Endothelial cell of umbilical vein (primary cell): ENCODE data around the gene POLR2H.

ENCODE experiments used
- EZH2 ChIP-seq: IDR thresholded peaks from 2 replicates; pipeline ENCODE4 v1.6.1; 2012; ENCODE audit warnings: borderline replicate concordance, low read depth, mild to moderate bottlenecking, moderate library complexity, low read length, inconsistent platforms; ENCODE audit not compliant: severe bottlenecking
- FOS ChIP-seq: IDR thresholded peaks from 2 replicates; pipeline ENCODE4 v1.6.1; 2011; ENCODE audit warnings: mild to moderate bottlenecking, low read length, moderate library complexity, borderline replicate concordance; ENCODE audit not compliant: insufficient read depth
- JUN ChIP-seq: IDR thresholded peaks from 2 replicates; pipeline ENCODE4 v1.6.1; 2011; ENCODE audit warnings: borderline replicate concordance, low read depth; ENCODE audit not compliant: insufficient read length, insufficient read depth
- MYC ChIP-seq: IDR thresholded peaks from one replicate; pipeline ENCODE4 v1.6.1; 2011; ENCODE audit warnings: mild to moderate bottlenecking, low read depth, low read length
- POLR2A ChIP-seq: IDR thresholded peaks from 2 replicates; pipeline ENCODE4 v1.6.1; 2012; ENCODE audit warnings: low read depth, mild to moderate bottlenecking, control low read depth, low read length
- POLR2AphosphoS5 ChIP-seq: IDR thresholded peaks from 2 replicates; pipeline ENCODE4 v1.6.1; 2012; ENCODE audit warnings: low read depth, mild to moderate bottlenecking, control low read depth, low read length, moderate library complexity; ENCODE audit not compliant: insufficient read depth
- TF ChIP-seq, protein P1 (sequence below), 2 donors: IDR thresholded peaks; 1 replicate in 1 of 2; 2 replicates in 1 of 2; pipeline ENCODE4 v1.5.1; 2011; ENCODE audit warnings: low read length in 2 of 2, mild to moderate bottlenecking in 2 of 2, moderate library complexity in 2 of 2, control low read depth in 1 of 2, inconsistent platforms in 1 of 2, low read depth in 1 of 2; ENCODE audit not compliant: insufficient read depth in 1 of 2; ENCODE audit errors: extremely low read depth in 1 of 2
- TF ChIP-seq, protein P2 (sequence below): IDR thresholded peaks from 2 replicates; pipeline ENCODE4 v1.6.1; 2011; ENCODE audit not compliant: insufficient read depth, insufficient read length

GRCh38 chr3:184377374-184377773 is 15.9 kb downstream of the POLR2H start:
- TF ChIP-seq, protein P1, sequence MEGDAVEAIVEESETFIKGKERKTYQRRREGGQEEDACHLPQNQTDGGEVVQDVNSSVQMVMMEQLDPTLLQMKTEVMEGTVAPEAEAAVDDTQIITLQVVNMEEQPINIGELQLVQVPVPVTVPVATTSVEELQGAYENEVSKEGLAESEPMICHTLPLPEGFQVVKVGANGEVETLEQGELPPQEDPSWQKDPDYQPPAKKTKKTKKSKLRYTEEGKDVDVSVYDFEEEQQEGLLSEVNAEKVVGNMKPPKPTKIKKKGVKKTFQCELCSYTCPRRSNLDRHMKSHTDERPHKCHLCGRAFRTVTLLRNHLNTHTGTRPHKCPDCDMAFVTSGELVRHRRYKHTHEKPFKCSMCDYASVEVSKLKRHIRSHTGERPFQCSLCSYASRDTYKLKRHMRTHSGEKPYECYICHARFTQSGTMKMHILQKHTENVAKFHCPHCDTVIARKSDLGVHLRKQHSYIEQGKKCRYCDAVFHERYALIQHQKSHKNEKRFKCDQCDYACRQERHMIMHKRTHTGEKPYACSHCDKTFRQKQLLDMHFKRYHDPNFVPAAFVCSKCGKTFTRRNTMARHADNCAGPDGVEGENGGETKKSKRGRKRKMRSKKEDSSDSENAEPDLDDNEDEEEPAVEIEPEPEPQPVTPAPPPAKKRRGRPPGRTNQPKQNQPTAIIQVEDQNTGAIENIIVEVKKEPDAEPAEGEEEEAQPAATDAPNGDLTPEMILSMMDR (IDR thresholded peaks at IDR 0.05; ENCODE audit: extremely low read depth in 1 of 2, insufficient read depth in 1 of 2, low read depth in 1 of 2, low read length in 2 of 2) = no peak
- no peak for TF ChIP-seq POLR2AphosphoS5
- no peak for TF ChIP-seq FOS
- no peak for TF ChIP-seq JUN
- no peak for TF ChIP-seq EZH2
- TF ChIP-seq POLR2A = no peak
- TF ChIP-seq MYC = no peak
- TF ChIP-seq, protein P2, sequence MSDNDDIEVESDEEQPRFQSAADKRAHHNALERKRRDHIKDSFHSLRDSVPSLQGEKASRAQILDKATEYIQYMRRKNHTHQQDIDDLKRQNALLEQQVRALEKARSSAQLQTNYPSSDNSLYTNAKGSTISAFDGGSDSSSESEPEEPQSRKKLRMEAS = no peak
